Kidney tubule cell (primary cell): ENCODE measurements around the gene CARS1.

Experiments used
- DNase-seq: peaks from one replicate; pipeline ENCODE4 v3.0.0-alpha.2; 2018; ENCODE audit warnings: low spot score

The CARS1 gene

DNA sequence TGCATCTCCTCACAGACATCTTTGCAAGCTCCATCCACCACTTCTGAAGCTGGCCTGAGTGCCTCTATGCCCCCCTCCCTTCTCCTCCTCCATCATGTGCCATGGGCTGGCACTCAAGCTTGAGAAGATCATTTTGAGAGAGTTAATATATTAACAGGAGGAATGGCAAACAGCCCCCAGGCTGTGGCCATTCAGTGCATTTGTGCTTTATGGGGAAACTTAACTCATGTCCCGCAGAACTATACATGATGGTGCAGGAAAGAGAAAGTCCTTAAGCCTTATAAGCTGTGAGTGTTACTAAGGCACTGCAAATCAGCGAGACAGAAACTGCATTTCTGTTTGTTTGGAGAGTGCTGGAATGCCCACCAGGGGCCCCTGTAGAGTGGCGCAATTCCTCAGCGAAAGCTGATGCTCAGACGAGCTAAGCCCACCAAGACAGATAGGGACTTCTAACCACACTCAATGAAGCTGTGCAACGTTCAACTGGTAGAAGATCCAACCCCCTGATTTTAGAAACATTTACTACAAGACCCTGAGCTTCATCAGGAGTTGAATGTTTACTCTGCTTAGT lies 101.2 kb downstream of the CARS1 start:
- no peak for DNase-seq

DNA sequence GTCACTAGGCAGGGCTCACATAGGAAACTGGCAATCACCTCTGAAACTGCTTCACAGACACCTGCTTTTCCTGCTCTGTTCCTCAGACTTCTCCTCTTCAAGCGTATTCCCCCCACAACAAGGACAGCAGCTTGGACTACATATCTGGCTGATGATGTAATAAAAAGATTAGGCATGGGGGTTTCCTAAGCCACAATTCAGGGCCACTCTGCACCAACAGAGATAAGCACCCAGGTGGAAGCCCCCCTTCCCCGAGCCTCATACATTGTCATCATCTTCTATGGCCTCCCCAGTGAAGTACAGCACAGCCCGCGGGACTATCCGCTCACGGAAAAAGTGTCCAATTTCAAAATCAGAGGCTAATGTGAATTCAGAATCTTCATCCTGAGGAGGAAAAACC lies 103.0 kb downstream of the CARS1 start:
- peak; percentile 39 for DNase-seq

DNA sequence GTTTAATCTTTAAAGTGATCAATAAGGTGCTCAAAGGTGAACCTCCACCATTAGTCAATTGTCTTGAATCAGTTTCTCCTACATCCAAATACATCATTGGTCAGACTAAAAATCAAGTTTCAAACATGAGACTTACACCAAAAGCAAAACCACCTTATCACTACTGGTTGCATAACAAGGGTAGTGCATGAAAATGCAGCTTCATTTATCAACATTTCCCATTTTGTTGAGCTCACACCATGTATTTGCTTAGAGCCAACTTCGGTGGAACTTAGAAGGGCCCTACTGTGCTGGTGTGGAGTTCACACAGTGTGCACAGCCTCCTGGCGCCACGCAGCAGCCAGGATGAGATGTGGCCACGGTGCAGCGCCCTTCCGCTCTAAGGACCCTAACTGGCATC lies 104.9 kb downstream of the CARS1 start:
- no peak for DNase-seq

DNA sequence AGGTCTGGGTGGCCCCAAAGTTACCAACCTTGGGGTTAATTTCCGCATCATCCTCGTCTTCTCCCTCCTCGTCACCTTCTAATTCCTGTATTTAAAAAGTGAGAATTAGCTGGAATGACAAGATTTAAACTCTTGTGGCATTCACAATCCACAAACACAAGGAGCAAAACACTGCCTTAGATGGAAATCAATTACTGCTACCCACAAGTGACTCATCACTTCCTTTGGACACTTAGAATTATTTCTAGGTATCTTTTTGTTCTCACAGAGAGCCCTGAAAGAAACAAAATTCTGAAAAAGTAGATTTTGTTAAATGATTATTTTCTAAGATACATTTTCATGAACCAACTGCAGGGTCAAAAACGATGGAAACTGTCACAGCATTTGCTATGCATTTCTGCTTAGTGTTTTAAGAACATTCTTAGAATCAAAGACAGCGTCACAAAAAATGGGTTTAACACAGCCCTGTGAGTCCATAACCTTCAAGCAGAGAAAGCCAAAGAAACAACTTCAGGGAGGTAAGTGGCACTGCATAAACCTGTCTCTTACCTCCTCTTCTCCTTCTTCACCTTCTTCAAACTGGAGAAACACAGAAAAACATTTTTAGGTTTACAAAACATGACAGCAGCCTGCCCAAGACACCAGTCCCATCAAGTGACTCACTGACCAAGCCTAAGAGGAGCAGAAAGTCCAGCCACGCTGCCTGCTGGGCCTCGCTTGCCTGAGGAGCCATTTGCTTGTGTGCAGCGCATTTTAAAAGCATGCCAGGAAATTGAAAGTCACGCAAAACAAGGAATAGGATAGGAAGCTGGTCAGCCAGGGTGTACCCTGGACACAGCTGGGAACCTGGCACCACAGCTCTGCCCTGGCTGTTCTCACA lies 105.8 kb downstream of the CARS1 start:
- DNase-seq = peak; percentile 59
